SK-N-SH treated with all-trans-retinoic acid at 6 μM for 48 hours (cell line): ENCODE results near the gene FGGY.

Experiments
- ESRRG ChIP-seq: fragments of 250-450 bp; sonication (Bioruptor Pico); IDR thresholded peaks from 2 replicates; pipeline ENCODE4 v1.6.1; 2021; ENCODE audit warnings: mild to moderate bottlenecking
- SNAI2 ChIP-seq: fragments of 250-450 bp; sonication (Bioruptor Pico); IDR thresholded peaks from 2 replicates; pipeline ENCODE4 v1.5.0; 2020; ENCODE audit warnings: mild to moderate bottlenecking, moderate library complexity
- ZC3H10 ChIP-seq: fragments of 250-450 bp; sonication (Bioruptor Pico); IDR thresholded peaks from 2 replicates; pipeline ENCODE4 v1.5.1; 2021; ENCODE audit warnings: mild to moderate bottlenecking, moderate library complexity
- ZFP30 ChIP-seq: fragments of 450-650 bp; formaldehyde crosslinking; IDR thresholded peaks from 2 replicates; pipeline ENCODE4 v1.5.0; 2022; ENCODE audit warnings: mild to moderate bottlenecking, moderate library complexity
- TF ChIP-seq, protein P1 (sequence below): fragments of 250-450 bp; sonication (Bioruptor Pico); IDR thresholded peaks from 2 replicates; pipeline ENCODE4 v1.5.1; 2020; ENCODE audit warnings: low read depth, mild to moderate bottlenecking, moderate library complexity

DNA sequence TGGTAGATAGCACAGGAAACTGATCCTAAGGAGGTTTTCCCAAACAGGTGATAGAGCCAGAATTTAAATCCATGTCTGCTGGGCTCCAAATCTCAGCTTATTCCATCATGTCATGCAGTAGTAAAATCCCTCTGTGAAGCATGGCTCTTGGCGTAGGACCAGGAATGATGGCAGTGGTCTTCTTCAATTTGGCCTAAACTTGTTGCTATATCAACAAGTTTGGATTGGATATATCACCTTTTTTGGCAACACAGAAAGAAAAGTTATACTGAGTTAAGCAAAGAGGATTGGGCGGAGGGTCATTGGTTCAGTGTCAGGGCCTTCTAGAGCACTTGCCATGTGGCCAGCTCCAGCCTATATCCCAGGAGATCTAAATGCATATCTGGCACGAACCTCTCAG lies 52.2 kb downstream of the FGGY start:
- TF ChIP-seq, protein P1, sequence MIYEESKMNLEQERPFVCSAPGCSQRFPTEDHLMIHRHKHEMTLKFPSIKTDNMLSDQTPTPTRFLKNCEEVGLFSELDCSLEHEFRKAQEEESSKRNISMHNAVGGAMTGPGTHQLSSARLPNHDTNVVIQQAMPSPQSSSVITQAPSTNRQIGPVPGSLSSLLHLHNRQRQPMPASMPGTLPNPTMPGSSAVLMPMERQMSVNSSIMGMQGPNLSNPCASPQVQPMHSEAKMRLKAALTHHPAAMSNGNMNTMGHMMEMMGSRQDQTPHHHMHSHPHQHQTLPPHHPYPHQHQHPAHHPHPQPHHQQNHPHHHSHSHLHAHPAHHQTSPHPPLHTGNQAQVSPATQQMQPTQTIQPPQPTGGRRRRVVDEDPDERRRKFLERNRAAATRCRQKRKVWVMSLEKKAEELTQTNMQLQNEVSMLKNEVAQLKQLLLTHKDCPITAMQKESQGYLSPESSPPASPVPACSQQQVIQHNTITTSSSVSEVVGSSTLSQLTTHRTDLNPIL (CRISPR knock-in tag) = no peak
- TF ChIP-seq SNAI2 (CRISPR knock-in tag) (no peak), ZFP30 (CRISPR knock-in tag) (no peak), ZC3H10 (CRISPR knock-in tag) (no peak), ESRRG (CRISPR knock-in tag) (no peak)
